Measurements from ENCODE around the gene CCDC61. TPM values are rescaled to one million over a fixed set of nuclear protein-coding genes. Genes with fewer than 3 reads are reported as not detected.

Gene CCDC61
- polyA plus RNA-seq, 12 donors = 4.5 to 12.3 (median 5.6) TPM; not detected in 1

DNA sequence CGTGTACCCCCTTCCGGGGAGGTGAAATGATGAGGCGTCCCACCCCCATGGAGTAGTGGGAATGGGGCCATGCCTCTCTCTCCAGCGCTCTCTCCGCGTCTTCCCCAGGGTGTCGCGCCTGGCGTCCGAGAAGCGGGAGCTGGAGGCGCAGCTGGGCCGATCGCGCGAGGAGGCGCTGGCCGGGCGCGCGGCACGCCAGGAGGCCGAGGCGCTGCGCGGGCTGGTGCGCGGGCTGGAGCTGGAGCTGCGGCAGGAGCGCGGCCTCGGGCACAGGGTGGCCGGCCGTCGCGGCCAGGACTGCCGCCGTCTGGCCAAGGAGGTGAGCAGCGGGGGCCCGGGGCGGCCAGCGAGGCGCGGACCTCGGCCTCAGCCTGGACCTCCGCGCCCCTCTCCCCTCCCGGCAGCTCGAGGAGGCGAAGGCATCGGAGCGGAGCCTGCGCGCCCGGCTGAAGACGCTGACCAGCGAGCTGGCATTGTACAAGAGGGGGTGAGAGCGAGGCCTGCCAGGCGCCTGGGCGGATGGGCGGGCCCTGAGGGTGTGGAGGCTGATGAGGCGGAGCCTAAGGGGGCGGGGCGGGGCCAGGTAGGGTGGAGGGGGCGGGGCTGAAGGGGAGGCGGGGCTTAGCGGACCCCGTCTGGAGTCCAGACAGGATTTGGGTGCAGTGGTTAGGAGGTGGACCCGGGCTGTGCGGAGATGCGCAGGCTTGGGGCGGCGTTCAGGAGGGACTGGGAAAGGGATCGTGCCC is 19.8 kb downstream of the CCDC61 start:
- no peak for DNase-seq

- no peak for DNase-seq
These were observed 20.6 kb downstream of the CCDC61 start for GRCh38 chr19:46015687-46016425.

- DNase-seq = peak; percentile 89
These were observed 21.3 kb downstream of the CCDC61 start for GRCh38 chr19:46016426-46017094.

GRCh38 chr19:46017095-46017429 is 21.8 kb downstream of the CCDC61 start:
- DNase-seq = no peak

- no peak for DNase-seq
These were observed 22.8 kb downstream of the CCDC61 start for GRCh38 chr19:46017874-46018675.

DNA sequence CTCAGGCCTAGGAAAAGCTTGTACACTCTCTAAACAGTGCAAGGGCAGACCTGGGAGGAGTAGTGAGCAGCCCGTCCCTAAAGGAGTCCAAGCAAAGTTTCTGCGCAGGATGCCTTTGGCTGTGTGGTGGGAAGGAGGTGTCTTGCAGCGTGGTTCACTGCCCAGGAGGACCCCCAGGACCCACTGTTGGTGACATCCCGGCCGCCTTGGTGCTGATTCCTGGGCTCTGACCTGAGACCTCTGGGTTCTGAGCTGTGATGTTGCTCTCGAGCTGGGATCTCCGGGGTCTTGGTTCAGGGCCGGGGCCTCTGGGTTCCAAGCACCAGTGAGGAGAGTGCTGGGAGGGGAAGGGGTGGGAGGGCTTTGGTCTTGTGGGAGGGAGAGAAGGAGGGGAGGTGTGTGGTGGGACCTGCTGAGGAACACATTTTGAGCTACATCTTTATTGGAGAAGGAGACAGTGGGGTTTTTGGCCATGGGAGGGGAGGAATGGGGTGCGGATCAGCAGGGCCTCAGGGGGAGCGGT is 23.5 kb downstream of the CCDC61 start:
- DNase-seq = no peak

DNA sequence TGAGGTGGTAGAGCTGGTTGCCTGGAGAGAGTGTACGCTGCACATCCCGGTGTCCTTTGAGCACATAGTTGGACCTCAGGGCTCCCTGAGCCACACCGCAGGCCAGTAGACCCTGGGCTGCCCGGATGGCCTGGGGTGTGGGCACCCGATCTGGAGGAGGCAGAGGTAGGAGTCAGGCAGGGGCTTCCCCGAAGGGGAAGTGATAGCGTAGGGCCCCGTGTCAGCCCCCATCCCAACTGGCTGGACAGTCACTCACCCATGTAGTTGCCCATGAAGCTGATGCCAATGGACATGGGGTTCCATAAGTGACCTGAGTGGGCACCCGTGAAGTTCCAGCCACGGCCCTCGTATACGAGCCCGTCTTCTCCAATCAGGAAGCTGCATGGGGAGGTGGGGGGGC is 24.0 kb downstream of the CCDC61 start:
- DNase-seq = no peak

GRCh38 chr19:46020819-46021125 is 25.5 kb downstream of the CCDC61 start:
- no peak for DNase-seq

- no peak for DNase-seq
These were observed 26.3 kb downstream of the CCDC61 start for GRCh38 chr19:46021531-46022041.

DNA sequence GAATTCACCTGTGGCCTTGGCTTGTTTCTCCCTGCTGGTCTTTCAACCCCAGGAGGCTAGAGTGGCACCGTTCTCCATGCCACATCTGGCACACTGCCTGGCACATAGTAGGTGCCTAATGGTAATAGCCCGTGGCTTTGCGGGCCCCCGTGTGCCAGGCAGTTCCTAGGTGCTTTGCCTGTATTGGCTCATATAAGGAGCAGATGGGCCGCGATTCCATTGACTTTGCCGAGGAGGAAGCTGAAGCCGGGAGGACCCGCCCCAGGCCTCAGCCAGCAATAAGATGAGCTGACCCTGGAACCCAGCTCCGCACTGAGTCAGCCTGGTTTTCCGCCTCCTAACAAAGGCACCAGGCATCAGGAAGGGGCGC is 26.8 kb downstream of the CCDC61 start:
- no peak for DNase-seq

DNA sequence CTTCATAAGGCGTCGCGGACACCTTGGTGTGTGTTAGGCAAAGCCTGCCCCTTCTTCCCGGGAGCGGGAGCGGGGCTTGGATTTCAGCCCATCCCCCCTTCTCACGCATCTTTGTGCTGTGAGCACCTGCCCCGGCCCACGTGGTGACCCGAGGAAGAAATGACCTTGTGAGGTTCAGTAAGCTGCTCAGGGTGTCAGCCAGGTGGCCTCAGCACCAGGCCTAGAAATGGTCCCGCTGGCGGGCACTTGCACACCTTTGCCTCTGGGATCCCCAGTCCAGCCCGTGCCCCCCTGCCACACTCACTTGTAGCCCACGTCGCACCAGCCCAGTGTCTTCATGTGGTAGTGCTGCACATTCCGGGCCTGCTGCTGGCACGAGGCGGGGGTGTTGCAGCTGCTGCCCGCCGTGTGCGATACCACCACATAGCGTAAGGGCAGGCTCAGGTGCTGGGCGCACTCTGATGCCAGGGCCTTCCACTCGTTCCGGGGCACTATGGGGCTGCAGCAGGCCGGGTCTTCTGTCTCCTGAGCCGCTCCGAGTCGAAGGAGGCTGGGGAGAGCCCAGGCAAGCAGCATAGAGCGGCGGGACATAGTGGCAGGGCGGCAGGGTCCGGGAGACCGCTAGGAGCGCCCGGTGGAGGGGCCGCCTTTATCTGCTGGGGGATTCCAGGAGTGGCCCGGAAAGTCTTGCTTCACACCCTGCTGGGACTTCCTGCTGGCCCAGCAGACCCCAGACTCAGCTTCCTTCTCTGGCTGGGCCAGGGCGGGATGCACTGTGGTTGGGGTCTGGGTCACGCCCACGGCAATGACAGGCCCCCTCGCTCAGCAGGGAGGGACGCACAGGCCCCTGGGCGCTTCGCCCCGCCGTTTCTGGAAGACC is 27.4 kb downstream of the CCDC61 start, which contains the start of gene PGLYRP1:
TSS of gene PGLYRP1 (minus strand) at position 623 of the 880 bp plus-strand sequence. CDS start at position 591, 32 bp downstream.
- DNase-seq = no peak

GRCh38 chr19:46023311-46023779 is 28.1 kb downstream of the CCDC61 start:
- DNase-seq = no peak

DNA sequence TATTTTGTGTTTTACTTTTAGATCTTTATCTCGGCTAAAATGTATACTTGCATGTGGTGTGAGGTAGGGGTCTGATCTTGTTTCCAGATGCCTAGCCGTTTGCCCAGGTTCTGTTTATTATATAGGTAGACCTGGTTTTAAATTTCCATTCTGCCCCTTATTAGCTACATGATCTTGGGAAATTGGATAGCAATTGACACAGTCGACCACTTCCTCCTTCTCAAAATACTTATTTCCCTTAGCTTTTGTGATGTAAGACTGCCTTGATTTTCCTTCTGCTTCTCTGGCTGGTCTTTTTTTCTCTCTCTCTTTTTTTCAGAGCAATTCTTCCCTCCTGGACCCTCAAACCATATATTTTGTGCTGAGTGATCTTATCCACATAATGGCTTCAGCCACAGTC is 30.6 kb downstream of the CCDC61 start:
- DNase-seq = no peak

- no peak for DNase-seq
These were observed 35.7 kb downstream of the CCDC61 start for GRCh38 chr19:46030812-46031550.

- peak; percentile 35 for DNase-seq
These were observed 36.7 kb downstream of the CCDC61 start for GRCh38 chr19:46031781-46032596.

DNA sequence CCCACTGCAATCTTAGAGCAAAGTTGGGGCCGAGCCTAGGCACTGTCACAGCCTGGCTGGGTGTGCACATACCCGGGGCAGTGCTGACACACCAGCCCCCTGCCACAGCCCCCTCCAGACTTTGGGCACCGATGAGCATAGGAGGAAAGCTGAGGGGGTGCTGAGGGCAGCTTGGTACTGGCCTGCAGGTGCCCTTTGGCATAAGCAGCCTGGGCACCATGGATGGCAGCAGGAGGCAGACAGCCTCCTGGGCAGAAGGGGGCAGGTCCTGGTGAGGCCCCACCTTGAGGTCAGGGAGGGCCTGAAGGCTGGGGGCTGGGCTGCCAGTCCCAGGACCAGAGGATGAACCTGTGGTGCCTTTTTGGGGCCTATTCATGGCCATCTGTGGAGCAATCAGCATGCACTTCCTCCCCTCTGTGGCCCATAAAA is 37.3 kb downstream of the CCDC61 start:
- no peak for DNase-seq

DNA sequence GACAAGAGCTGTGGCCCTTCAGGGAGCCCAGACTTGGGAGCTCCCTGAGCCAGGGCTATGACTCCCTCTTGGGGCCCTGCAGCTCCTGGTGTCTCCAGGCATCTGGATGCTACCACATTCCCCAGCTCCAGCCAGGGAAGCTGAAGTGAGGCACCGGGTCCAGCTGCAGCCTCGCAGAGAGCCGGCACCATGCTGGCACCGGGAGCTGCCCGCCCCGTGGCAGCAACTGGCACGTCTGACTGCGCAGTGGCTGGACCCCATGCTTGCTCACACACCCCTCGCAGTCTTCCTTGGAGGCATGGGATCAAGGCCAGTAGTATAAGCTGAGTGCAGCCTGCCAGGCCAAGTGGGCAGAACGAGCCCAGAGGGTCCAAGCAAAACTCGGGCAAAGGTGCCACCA is 38.1 kb downstream of the CCDC61 start:
- DNase-seq = no peak

DNA sequence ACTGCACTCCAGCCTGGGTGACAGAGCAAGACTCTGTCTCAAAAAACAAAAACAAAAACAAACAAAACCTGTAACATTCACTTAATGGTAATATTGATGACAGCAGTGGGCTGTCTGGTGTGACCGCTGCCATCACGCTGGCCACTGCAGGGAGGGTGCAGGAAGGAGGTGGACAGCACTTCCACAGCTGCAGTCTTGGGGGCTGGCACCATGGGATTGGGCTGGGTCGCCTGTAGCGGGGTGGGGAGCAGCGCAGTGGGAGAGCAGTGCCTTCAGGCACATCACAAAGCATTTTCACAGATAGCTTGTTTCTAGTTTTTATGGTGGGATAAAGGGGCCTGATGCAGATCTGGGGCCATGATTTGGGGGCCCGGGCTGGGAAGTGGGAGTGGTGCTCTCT is 40.3 kb downstream of the CCDC61 start:
- DNase-seq = no peak

Measured in muscle of arm (tissue), 12 donors.